Stimulated activated CD4-positive, alpha-beta T cell treated with anti-CD3 and anti-CD28 coated beads, Interleukin-1b, Interleukin-23, amount 100 ng/mL, for 1 hour (primary cell): Measurements from ENCODE around the gene SUPT3H.

ENCODE experiments used
- DNase-seq, 2 donors: peaks; one replicate each; pipeline ENCODE4 v3.0.0-alpha.2; 2020; ENCODE audit warnings: low read depth in 2 of 2

SUPT3H gene

GRCh38 chr6:45256697-45257695 is 120.7 kb downstream of the SUPT3H start:
- DNase-seq, result no peak

GRCh38 chr6:45255434-45255833 is 122.3 kb downstream of the SUPT3H start:
- DNase-seq, result no peak

GRCh38 chr6:45254253-45254652 is 123.5 kb downstream of the SUPT3H start:
- DNase-seq, result no peak

- DNase-seq, result no peak
Observed at GRCh38 chr6:45253453-45253852, 124.3 kb downstream of the SUPT3H start.

- DNase-seq, result no peak
Observed at GRCh38 chr6:45231660-45232059, 146.1 kb downstream of the SUPT3H start.

GRCh38 chr6:45229416-45229815 is 148.3 kb downstream of the SUPT3H start:
- no peak for DNase-seq

GRCh38 chr6:45226081-45226480 is 151.7 kb downstream of the SUPT3H start:
- DNase-seq, result no peak

- no peak for DNase-seq
Observed at GRCh38 chr6:45222380-45222779, 155.4 kb downstream of the SUPT3H start.

GRCh38 chr6:45215759-45216158 is 162.0 kb downstream of the SUPT3H start:
- no peak for DNase-seq

GRCh38 chr6:45212976-45213375 is 164.8 kb downstream of the SUPT3H start:
- DNase-seq, result no peak

- DNase-seq, result no peak
Observed at GRCh38 chr6:45209762-45210161, 168.0 kb downstream of the SUPT3H start.

GRCh38 chr6:45206793-45207492 is 170.8 kb downstream of the SUPT3H start:
- no peak for DNase-seq

- no peak for DNase-seq
Observed at GRCh38 chr6:45201484-45201883, 176.2 kb downstream of the SUPT3H start.

- DNase-seq, result no peak
Observed at GRCh38 chr6:45200510-45200909, 177.2 kb downstream of the SUPT3H start.

GRCh38 chr6:45199554-45199953 is 178.2 kb downstream of the SUPT3H start:
- no peak for DNase-seq

- no peak for DNase-seq
Observed at GRCh38 chr6:45196121-45196520, 181.6 kb downstream of the SUPT3H start.

- DNase-seq, result no peak
Observed at GRCh38 chr6:45195137-45195536, 182.6 kb downstream of the SUPT3H start.

GRCh38 chr6:45192556-45192955 is 185.2 kb downstream of the SUPT3H start:
- no peak for DNase-seq

- DNase-seq, result no peak
Observed at GRCh38 chr6:45191414-45191813, 186.3 kb downstream of the SUPT3H start.

- DNase-seq, result no peak
Observed at GRCh38 chr6:45187836-45188235, 189.9 kb downstream of the SUPT3H start.

GRCh38 chr6:45185403-45186251 is 192.1 kb downstream of the SUPT3H start:
- DNase-seq, result no peak

GRCh38 chr6:45184937-45185336 is 192.8 kb downstream of the SUPT3H start:
- DNase-seq, result no peak
